Ureter (tissue), 1 donor: Measurements from ENCODE around the gene ZSCAN32. TPM values are rescaled to one million over a fixed set of nuclear protein-coding genes. Genes with fewer than 3 reads are reported as not detected.
A peak's percentile ranks its signal among the peaks of the same experiment; 100 is the strongest.

ENCODE experiments used
- DNase-seq: peaks from one replicate; pipeline ENCODE4 v3.0.0-alpha.2; 2020; ENCODE audit warnings: low spot score
- total RNA-seq: library from RNA; stranded (reverse); gene quantifications from one replicate; pipeline ENCODE4 v1.2.4, GENCODE V29; 2023
- donor health status: DM: yes; HTN: yes; CAD: no.

Gene ZSCAN32
- total RNA-seq: 15.7 TPM

DNA sequence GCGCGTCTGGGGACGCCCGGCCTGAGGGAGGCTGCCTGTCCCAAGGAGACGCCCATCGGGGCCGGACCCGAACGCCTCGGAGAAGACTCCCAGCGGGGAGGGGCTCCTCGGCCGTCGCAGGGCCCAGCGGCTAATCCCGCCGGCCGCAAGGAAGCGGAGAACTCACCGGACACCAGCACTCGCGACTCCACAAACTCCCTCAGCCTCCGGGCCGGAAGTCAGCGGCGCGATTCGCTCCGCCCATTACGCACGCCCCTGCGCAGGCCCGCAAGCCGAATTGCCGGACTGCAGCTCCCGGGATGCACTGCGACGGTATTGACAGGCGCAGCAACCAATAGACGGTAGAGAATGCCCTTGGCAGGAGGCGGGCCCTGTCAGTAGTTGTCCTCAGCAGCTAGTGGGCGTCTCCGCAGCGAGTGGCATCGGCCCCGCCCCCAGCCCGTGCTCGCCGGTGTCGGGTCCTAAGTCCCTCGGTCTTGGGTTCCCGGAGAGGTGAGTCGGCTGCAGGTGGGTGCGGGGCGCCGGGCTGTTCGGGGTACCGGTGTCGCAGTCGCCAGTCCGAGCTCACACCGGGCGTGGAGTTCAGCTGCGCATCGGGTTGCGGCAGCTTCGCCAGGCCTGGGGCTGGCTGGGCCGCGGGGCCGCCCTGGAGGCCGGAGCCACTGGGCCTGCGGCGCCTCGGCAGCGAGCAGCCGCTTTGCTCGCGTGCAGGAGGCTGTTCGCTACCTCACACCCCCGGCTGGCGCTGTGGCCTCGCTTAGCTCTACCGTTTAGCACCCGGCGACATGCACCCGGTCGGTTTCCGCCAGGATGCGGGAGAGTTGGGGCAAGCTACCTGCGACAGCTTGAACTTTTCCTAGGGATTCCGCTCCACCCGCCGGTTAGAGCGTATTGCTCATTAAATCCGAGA is at the start of gene ZSCAN32, which contains the start of gene ZNF174:
TSS of gene ZSCAN32 (minus strand) at position 226 of the 910 bp plus-strand sequence. CDS start 3,447 bp downstream, outside the sequence.
TSS of gene ZNF174 (plus strand) at position 437 of the 910 bp plus-strand sequence. CDS start 790 bp downstream, outside the sequence.
- DNase-seq: peak; percentile 99

DNA sequence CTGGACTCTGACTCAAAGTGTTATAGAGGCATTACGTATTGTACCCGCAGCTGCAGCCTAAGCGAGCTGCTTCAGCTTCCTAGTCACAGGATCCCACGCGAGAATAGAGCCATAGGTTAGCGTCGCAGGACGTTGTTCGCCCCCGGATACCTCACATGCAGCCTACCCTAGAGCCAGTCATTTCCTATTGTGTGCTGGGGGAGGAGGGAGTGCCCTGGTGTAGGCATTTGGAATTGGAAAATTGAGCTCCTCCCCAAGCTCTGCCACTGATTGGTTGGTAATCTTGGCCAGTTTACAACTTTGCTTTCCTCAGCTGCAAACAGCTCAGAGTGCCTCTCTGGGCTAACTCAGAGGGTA is 43.2 kb upstream of the ZSCAN32 start:
- DNase-seq: no peak

DNA sequence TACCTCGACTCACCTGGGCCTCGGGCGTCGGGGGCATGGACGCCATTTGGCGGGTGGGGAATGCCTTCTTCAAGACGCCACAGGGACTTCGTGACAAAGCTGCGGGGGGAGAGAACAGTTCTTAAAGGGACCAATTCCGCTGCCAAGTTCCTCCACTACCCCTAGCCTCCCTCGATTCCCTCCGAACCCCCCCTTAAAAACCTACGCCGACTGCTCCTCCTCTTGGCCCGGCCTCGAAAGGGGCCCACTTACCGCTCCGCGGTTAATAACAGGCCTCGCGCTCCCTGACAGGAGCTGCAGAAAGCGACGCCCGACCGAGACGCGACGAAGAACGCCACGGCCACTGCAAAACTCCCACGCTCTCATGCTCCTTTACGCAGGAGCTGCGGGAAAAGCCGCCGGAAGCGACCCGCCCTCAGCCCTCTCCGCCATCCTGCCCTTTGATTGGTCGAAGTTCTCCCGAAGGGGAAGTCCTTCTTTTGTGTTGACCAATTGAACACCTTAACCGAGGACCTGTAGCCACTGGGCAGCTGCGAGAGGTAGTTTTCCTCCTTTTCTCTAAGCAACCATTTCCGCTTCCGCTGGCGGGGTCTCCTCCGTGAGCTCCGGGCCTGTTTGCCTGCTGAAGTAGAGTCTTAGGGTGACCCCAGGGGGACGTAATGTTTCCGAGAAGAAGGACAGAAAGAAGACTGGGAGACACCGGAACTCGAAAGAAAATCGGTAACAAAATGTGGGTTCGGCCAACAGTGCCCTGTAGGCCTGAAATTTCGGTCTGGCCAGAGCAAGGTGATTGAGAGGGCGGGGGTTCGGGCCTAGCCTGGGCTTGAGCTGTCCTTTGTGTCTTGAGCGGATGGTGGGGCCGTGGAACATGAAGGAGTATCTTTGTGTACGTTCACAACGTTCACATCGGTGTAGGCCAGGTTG is 42.6 kb upstream of the ZSCAN32 start, which contains the start of the genes NAA60 and ZNF597:
TSS of gene NAA60 (plus strand) at position 573 of the 924 bp plus-strand sequence. CDS start 32,548 bp downstream, outside the sequence.
TSS of gene ZNF597 (minus strand) at position 397 of the 924 bp plus-strand sequence. CDS start at position 46, 351 bp downstream.
- DNase-seq: peak; percentile 85

DNA sequence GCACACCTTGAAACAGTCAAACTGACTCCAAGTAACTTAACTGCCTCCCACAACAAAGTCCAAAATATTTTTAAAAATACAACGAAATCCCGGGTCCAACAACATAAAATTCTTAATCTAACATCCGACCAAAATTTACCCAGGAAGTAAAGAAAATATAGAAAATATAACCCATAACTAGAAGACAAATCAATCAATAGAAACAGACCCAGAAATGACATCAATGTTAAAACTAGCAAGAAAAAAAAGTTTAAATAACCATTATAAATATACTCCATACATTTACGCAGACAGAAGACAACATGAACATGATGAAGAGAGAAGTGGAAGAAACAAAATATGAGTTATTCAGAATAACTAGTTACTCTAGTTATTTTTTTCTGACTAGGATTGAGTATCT is 38.8 kb upstream of the ZSCAN32 start:
- no peak for DNase-seq

DNA sequence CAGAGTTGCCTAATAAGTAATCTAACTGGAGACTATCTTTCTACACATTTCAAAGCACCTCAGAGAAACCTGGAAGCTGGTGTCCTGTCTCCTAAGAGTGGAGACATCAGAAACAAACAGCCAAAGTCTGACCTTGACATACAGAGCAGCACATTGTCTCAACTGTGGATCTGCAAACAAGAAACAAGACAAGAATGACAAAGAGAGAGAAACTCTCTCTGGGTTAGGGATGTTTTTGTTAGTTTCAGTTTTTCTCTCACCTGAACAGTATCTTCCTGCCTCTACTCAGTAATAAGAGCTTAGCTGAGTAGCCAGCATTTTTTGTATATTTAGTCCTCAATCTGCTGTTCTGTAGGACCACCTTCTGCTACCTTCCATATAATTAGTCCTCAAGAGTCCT is 33.6 kb upstream of the ZSCAN32 start:
- no peak for DNase-seq

DNA sequence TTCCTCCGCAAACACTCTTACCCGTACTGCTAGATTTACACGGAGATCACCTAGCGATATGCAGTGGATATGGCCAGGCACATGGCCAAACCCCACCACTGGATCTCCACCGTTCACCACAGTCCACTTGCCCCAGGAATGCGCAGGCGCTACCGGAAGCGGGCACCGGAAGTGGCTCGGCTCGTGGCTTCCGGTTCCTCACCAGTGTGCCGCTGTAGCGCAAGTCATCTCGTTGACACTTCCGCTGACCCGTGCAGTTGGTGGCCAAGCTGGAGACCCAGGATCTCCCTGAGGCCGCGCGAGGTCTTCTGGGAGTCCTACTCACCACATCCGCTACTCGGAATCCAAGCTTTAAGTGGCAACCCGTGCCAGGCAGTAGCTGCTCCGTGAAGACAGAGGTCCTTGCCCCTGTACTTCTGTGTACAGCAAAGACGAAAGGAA is 31.0 kb upstream of the ZSCAN32 start:
- peak; percentile 46 for DNase-seq

DNA sequence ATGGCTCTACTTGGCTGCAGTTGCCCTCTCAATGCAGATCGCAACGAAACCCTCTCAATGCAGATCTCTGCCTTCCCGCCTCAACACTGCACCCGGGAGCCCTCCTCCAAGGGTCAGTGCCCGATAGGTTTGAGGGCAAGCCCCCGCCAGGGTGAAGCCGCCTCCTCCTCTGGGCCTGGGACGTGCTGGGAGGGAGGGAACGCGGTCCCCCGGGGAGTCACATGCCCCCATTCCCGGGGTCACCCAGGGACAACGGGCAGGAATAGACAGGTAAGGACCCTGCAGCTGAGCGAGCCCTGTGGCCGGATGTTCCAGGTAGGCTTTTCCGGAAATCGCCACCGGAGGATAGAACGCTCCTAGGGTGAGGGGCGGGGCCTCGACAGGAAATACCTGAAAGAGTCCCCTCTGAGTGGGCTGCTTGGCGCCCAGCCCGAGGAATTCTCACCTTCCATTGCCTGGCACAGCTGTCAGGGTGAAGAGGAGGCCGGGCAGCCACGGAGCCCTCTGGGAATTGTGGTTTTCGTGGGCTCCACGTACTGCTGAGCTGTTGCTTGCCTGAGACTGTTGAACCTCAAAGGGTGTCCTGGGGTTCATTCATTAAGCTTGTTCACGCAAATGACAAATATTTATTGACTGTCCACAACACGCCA is 13.1 kb upstream of the ZSCAN32 start:
- no peak for DNase-seq

DNA sequence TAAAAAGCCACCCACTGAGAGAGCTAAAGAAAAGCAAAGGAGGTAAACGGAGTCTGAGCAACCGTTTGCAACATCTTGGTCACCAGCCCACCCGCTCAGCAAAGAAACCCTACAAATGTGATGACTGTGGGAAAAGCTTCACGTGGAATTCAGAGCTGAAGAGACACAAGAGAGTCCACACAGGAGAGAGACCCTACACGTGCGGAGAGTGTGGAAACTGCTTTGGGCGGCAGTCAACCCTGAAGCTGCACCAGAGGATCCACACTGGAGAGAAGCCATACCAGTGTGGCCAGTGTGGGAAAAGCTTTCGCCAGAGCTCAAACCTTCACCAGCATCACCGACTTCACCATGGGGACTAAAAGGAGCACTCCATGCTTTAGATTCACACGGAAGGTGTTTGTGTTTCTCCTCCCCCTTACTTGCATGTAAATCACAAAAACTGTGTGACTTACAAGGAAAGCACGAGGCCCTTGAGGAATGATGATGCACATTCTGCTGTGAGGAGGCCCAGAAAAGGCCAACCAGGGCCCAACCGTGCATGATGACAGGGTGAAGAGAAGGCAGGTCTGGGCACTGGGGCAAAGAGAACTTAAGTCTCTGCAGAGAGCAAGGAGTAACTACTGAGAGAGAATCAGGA is 7.9 kb upstream of the ZSCAN32 start:
- DNase-seq: no peak

DNA sequence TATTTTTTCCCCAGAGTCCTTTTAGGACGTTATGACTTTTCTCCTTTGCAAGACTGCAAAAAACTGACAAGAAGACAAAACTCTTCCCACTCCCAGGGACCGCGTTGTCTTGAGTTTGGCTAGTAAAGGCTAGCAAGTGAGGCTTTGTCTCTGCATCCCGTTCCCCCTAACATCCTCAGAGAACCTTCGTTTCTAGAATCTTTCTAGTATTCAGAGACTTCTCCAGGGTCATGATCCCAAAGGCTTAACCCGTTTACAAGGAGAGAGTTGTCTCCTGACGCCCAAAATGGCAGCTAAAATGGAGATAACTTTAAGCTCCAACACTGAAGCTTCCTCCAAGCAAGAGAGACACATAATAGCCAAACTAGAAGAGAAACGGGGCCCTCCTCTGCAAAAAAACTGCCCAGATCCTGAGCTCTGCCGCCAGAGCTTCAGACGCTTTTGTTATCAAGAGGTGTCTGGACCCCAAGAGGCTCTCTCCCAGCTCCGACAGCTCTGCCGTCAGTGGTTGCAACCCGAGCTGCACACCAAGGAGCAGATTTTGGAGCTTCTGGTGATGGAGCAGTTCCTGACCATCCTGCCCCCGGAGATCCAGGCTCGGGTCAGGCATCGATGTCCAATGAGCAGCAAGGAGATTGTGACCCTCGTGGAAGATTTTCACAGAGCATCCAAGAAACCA is 1.1 kb upstream of the ZSCAN32 start:
- DNase-seq: no peak

DNA sequence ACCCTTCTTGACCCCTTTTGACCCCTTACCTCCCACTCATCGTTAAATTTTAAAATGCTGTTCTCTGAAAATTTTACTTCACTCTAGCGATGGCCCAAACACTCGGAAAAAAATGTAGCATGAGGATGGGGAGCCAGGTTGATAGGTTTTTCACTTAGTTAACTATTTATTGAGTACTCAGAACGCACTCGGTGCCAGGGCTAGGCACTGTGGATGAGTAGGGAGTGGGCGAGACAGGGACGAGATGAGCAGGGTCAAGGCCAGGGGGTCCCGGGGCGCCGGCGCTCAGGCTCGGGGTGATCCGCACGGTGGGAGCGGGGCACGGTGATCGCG is 392 bp downstream of the ZSCAN32 start:
- no peak for DNase-seq

DNA sequence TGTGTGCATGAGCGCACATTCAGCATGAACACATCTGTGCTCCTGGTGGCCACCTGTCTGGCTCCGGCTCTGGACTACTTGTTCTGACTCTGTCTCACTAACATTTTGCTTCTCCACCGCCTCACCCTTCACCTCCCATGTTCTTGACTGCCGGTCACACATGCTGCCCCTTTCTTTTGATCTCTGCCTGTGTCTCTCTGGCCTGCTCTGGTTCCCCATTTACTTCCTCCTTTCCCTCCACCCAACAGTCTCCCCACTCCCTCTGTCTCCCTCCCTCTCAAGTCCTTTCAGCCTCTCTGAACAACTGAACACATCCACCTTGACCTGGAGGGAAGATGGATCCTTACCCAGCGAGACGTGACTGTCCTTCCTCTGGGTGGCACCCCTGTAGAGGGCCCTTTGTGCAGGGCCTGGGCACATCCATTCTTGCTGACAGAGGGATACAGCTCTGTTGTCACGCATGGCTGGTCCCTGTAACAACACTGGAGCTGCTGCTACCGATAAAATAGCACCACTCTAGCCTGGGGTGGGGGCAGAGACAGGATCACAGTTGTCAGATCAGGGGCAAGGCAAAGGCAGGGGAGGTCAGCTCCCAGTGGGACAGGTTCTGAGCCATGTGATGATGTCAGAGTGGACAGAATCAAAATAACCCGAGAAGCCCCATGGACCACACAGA is 11.0 kb downstream of the ZSCAN32 start:
- DNase-seq: no peak

DNA sequence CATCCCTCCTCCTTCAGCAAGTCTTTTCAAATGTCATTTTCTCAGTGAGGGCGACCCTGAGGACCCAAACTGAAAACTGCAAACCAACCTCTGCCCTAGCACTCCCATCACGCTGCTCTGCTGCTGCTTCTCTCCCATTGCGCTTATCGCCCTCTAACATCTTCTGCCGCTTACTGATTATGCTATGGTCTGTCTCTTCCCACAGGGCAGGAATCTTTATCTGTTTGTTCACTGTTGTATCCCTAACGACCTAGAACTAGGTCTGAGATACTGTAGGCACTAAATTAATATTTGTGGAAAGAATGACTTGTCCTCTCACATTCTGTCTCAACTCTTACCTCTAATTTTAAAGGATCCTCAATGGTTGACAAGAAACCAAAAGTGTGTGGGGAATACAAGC is 12.5 kb downstream of the ZSCAN32 start:
- DNase-seq: no peak

DNA sequence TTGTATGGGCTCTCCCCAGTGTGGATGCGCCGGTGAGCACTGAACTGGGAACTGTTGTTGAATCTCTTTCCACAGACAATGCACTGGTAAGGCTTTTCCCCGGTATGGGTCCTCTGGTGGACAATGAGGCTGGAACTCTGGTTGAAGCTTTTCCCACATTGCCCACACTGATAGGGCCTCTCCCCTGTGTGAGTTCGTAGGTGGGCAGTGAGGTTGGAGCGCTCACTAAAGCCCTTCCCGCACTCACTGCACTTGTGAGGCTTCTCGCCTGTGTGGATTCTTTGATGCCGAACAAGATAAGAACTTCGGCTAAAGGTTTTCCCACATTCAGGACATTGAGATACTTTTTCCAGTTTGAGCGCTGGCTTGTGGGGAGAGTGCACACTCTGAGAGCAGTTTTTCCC is 17.8 kb downstream of the ZSCAN32 start:
- no peak for DNase-seq

DNA sequence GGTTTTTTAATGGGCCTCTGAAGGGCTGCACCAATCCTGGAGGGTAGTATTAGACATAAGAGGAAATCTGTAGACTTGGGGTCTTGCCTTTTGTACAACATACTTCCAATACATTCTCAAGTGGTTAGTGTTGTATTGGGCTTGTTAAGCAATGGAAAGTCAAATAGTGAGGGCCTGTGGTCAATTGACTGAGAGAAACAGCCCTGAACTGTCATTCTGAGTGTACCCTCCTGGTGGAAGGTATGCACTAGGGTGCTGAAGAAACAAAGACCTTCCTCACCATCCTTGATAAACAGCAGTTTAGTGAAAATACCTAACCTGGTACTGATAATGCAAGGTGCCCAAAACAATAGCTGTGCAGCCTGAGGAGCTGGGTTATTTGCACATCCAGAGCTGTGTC is 22.9 kb downstream of the ZSCAN32 start:
- no peak for DNase-seq

DNA sequence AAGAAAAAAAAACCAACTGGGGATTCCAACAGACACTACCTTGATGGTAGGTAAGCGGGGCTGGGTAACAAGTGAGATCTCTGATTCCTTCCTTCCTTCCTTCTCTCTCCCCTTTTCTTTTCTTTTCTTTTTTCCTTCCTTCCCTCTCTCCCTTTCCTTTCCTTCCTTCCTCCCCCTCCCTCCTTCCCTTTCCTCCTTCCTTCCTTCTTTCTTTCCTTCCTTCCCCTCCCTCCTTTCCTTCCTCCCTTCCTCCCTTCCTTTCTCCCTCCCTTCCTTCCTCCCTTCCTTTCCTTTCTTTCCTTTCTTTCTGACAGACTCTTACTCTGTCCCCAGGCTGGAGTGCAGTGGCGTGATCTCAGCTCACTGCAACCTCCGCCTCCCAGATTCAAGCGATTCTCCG is 25.1 kb downstream of the ZSCAN32 start:
- no peak for DNase-seq

DNA sequence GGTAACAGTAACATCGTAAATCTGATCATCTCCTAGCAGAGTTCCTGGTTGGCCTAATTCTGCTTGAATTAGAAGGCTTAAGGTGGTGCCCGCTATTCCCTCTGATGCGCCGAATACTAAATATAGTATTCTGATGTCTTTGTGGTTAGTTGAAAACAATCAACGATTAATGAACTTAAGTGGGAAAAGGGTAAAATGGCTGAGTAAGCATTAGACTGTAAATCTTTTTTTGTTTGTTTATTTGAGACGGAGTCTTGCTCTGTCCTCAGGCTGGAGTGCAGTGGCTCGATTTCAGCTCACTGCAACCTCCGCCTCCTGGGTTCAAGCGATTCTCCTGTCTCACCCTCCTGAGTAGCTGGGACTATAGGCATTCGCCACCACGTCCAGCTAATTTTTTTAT is 31.7 kb downstream of the ZSCAN32 start:
- DNase-seq: no peak

DNA sequence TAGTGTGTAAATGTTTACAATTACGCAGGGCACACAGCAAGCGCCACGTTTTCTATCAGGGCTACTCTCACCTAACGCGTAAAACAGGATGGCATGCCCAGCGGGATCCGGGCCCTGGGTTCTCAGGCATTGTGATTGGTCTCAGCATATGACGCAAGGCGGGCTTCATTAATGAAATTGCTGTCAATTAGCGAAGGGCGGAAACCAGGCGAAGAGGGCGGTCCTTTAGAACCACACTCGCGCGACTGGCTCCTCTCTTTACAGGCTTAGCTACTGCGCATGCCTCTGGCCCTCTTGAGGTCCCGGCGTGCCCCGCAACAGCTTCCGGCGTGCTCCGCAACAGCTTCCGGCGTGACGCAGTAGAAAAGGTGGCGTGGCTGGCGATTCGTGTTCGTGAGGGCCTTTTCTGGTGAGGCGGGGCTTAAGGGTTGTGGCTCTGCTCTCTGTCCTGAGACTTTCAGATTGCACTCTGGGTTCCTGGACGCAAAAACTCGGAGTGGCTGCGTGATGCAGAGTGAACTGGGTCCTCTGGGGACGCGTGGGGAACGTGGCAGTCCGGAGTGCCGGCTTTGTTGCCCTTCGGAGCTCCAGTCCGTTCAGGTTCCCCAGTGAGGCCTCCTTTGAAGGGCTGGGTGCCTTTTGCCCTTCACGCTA is 35.9 kb downstream of the ZSCAN32 start:
- DNase-seq: peak; percentile 86

DNA sequence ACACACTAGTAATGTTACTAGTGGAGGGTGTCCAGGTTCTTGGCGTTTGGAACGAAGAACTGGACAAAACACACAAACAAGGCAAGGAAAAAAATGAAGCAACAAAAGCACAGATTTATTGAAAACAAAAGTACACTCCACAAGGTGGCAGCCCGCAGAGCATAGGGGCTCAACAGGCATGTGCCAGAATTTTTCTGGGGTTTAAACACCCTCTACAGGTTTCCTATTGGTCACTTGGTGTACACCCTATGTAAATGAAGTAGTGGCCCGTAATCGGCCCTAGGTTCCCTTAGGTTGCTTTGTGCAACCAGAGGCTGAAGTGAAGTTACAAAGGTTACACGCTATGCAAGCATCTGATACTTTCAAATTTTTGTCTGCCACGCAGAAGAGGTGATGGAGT is 37.0 kb downstream of the ZSCAN32 start:
- no peak for DNase-seq

DNA sequence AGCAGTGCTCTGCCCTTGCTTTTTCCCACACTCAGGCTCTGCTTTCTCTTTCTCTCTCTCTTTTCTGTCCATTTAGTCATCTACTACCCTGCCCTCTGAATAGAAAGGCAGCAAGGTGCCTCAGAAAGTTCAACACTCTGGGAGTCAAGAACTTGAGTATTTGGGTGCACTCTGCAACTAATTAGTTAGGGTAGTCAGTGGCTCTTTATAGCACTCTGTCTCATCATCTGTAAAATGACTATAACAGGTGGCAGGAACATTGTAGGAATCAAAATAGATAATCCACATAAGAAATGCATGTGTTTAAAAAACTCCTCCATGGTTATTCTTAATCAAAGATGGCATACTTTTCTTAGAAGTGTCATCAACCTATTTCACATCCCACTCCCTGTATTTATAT is 37.9 kb downstream of the ZSCAN32 start:
- no peak for DNase-seq

DNA sequence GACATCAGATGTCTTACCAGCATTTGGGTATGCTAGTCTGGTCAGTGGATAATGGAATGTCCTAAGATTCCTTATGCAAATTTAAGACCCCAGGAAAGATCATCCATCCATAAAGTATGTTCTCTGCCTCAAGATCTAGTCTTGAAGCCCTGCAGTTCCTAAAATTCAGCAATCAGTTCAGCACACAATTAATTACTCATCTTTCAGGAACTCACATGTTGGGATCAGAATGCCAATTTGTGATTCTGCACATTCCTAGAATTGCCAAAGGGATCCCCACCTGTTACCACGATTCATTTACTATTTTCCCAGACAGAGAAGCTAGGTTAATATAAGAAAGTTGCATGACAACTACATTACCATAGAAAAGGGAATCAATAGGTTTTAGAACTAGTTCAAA is 41.9 kb downstream of the ZSCAN32 start:
- no peak for DNase-seq
